Measurements from ENCODE around the gene TCFL5.
A peak's percentile ranks its signal among the peaks of the same experiment; 100 is the strongest.

TCFL5 gene

GRCh38 chr20:62825333-62825985 lies 36.2 kb downstream of the TCFL5 start:
- H3K79me2 ChIP-seq (ENCODE audit: insufficient read depth, low read length): no peaks in the 10 kb centered on the region
- H3K36me3 ChIP-seq (ENCODE audit: insufficient read depth, low read length): no peaks in the 10 kb centered on the region
- H3K9me2 ChIP-seq (replicated peaks; ENCODE audit: low read depth, low read length): no peaks in the 10 kb centered on the region
- H3F3A ChIP-seq (ENCODE audit: low read depth): no peaks in the 10 kb centered on the region
- H3K4me3 ChIP-seq (ENCODE audit: low read length, poor library complexity, severe bottlenecking): no peak overlapping the region
- H3K9ac ChIP-seq (ENCODE audit: low read depth, low read length, poor library complexity, severe bottlenecking): no peak overlapping the region
- no peaks in the 10 kb centered on the region for H3K9me3 ChIP-seq (ENCODE audit: insufficient read depth, low read depth, low read length)
- no peaks in the 10 kb centered on the region for H3K27me3 ChIP-seq (ENCODE audit: insufficient read depth, low read length, poor library complexity, severe bottlenecking)
- no peaks in the 10 kb centered on the region for H3K4me1 ChIP-seq (ENCODE audit: insufficient read depth, low read length, poor library complexity, severe bottlenecking)
- H2AFZ ChIP-seq (ENCODE audit: low read length): no peak overlapping the region
- no peaks in the 10 kb centered on the region for H4K20me1 ChIP-seq (ENCODE audit: insufficient read depth, low read length, poor library complexity, severe bottlenecking)
- no peak overlapping the region for H3K4me2 ChIP-seq (ENCODE audit: low read depth, low read length, poor library complexity, severe bottlenecking)
- TF ChIP-seq CTCF (conservative IDR thresholded peaks at IDR 0.05; ENCODE audit: low read length) (no peak), EZH2phosphoT487 (IDR thresholded peaks at IDR 0.05; ENCODE audit: borderline replicate concordance) (no peak)

GRCh38 chr20:62824476-62825332 lies 36.9 kb downstream of the TCFL5 start:
- no peaks in the 10 kb centered on the region for H3K9me3 ChIP-seq (ENCODE audit: insufficient read depth, low read depth, low read length)
- no peaks in the 10 kb centered on the region for H3K36me3 ChIP-seq (ENCODE audit: insufficient read depth, low read length)
- peak overlapping the region; percentile 59 for H3K9ac ChIP-seq (ENCODE audit: low read depth, low read length, poor library complexity, severe bottlenecking)
- no peaks in the 10 kb centered on the region for H3K79me2 ChIP-seq (ENCODE audit: insufficient read depth, low read length)
- peak overlapping the region; percentile 71 for H3K4me2 ChIP-seq (ENCODE audit: low read depth, low read length, poor library complexity, severe bottlenecking)
- no peaks in the 10 kb centered on the region for H3K27me3 ChIP-seq (ENCODE audit: insufficient read depth, low read length, poor library complexity, severe bottlenecking)
- no peaks in the 10 kb centered on the region for H4K20me1 ChIP-seq (ENCODE audit: insufficient read depth, low read length, poor library complexity, severe bottlenecking)
- TF ChIP-seq CTCF (conservative IDR thresholded peaks at IDR 0.05; ENCODE audit: low read length) (no peak), EZH2phosphoT487 (IDR thresholded peaks at IDR 0.05; ENCODE audit: borderline replicate concordance) (no peak)
- H2AFZ ChIP-seq (ENCODE audit: low read length): peak overlapping the region; percentile 70; the same call in 1 of the 2 replicates
- peak overlapping the region; percentile 71 for H3K4me3 ChIP-seq (ENCODE audit: low read length, poor library complexity, severe bottlenecking)
- no peaks in the 10 kb centered on the region for H3K9me2 ChIP-seq (replicated peaks; ENCODE audit: low read depth, low read length)
- no peaks in the 10 kb centered on the region for H3F3A ChIP-seq (ENCODE audit: low read depth)
- no peaks in the 10 kb centered on the region for H3K4me1 ChIP-seq (ENCODE audit: insufficient read depth, low read length, poor library complexity, severe bottlenecking)

GRCh38 chr20:62823688-62824475 lies 37.7 kb downstream of the TCFL5 start:
- Histone ChIP-seq H3K9ac (ENCODE audit: low read depth, low read length, poor library complexity, severe bottlenecking) (no peak overlapping the region), H3K36me3 (ENCODE audit: insufficient read depth, low read length) (no peaks in the 10 kb centered on the region), H3K79me2 (ENCODE audit: insufficient read depth, low read length) (no peaks in the 10 kb centered on the region), H3F3A (ENCODE audit: low read depth) (no peaks in the 10 kb centered on the region), H4K20me1 (ENCODE audit: insufficient read depth, low read length, poor library complexity, severe bottlenecking) (no peaks in the 10 kb centered on the region), H3K4me3 (ENCODE audit: low read length, poor library complexity, severe bottlenecking) (peak overlapping the region; percentile 71), H3K27me3 (ENCODE audit: insufficient read depth, low read length, poor library complexity, severe bottlenecking) (no peaks in the 10 kb centered on the region), H2AFZ (ENCODE audit: low read length) (no peak overlapping the region), H3K9me2 (replicated peaks; ENCODE audit: low read depth, low read length) (no peaks in the 10 kb centered on the region), H3K4me1 (ENCODE audit: insufficient read depth, low read length, poor library complexity, severe bottlenecking) (no peaks in the 10 kb centered on the region), H3K9me3 (ENCODE audit: insufficient read depth, low read depth, low read length) (no peaks in the 10 kb centered on the region), H3K4me2 (ENCODE audit: low read depth, low read length, poor library complexity, severe bottlenecking) (peak overlapping the region; percentile 71)
- TF ChIP-seq CTCF (conservative IDR thresholded peaks at IDR 0.05; ENCODE audit: low read length) (no peak), EZH2phosphoT487 (IDR thresholded peaks at IDR 0.05; ENCODE audit: borderline replicate concordance) (no peak)
